CD4-positive, alpha-beta T cell treated with Interleukin-2 at 100 ng/mL for 4 hours (primary cell): ENCODE results near the gene SLC25A44.
"Not testable (repeated sequence)": the region's sequence is repeated elsewhere in the genome, so short reads cannot be mapped to it uniquely, and the experiment has no call there.

Source experiments
- DNase-seq: peaks from one replicate; pipeline ENCODE4 v3.0.0-alpha.2; 2020; ENCODE audit warnings: low spot score

The SLC25A44 gene

GRCh38 chr1:156163712-156164111 lies 30.2 kb upstream of the SLC25A44 start:
- no peak for DNase-seq

- DNase-seq, result no peak
Measured at GRCh38 chr1:156164125-156164831, 29.6 kb upstream of the SLC25A44 start.

- no peak for DNase-seq
Measured at GRCh38 chr1:156165083-156165482, 28.8 kb upstream of the SLC25A44 start.

- no peak for DNase-seq
Measured at GRCh38 chr1:156167536-156167935, 26.4 kb upstream of the SLC25A44 start.

GRCh38 chr1:156172696-156173470 lies 21.0 kb upstream of the SLC25A44 start:
- no peak for DNase-seq

GRCh38 chr1:156176610-156177210 lies 17.2 kb upstream of the SLC25A44 start:
- no peak for DNase-seq

- DNase-seq, result no peak
Measured at GRCh38 chr1:156177919-156178654, 15.8 kb upstream of the SLC25A44 start.

- DNase-seq, result no peak
Measured at GRCh38 chr1:156180471-156180870, 13.4 kb upstream of the SLC25A44 start.

- DNase-seq, result not testable (repeated sequence)
Measured at GRCh38 chr1:156181391-156181924, 12.4 kb upstream of the SLC25A44 start.

- DNase-seq, result not testable (repeated sequence)
Measured at GRCh38 chr1:156182010-156182779, 11.7 kb upstream of the SLC25A44 start.

GRCh38 chr1:156186347-156187177 lies 7.3 kb upstream of the SLC25A44 start:
- DNase-seq, result not testable (repeated sequence)

- DNase-seq, result not testable (repeated sequence)
Measured at GRCh38 chr1:156190265-156190664, 3.6 kb upstream of the SLC25A44 start.

- DNase-seq, result no peak
Measured at GRCh38 chr1:156191292-156191964, 2.5 kb upstream of the SLC25A44 start.

- no peak for DNase-seq
Measured at GRCh38 chr1:156193208-156193487, 756 bp upstream of the SLC25A44 start.

- no peak for DNase-seq
Measured at GRCh38 chr1:156194300-156194652, 372 bp downstream of the SLC25A44 start.

GRCh38 chr1:156195853-156196252 lies 1.9 kb downstream of the SLC25A44 start:
- no peak for DNase-seq

- no peak for DNase-seq
Measured at GRCh38 chr1:156196445-156196844, 2.5 kb downstream of the SLC25A44 start.

- DNase-seq, result peak; percentile 16
Measured at GRCh38 chr1:156198831-156199349, 5.0 kb downstream of the SLC25A44 start.

GRCh38 chr1:156200044-156200443 lies 6.1 kb downstream of the SLC25A44 start:
- no peak for DNase-seq

- DNase-seq, result no peak
Measured at GRCh38 chr1:156203331-156203730, 9.4 kb downstream of the SLC25A44 start.
